ENCODE measurements around the gene TMEM117. TPM values are rescaled to one million over a fixed set of nuclear protein-coding genes. Genes with fewer than 3 reads are reported as not detected.

Gene TMEM117
- total and polyA plus RNA-seq, 2 donors (not counting 1 experiment from before 2014, with no cell fraction given) = 2.0 to 10.4 TPM

- WGBS (ENCODE audit: insufficient coverage) = no CpG with 5 or more reads among the region's 2 CpGs
- Mint-ChIP-seq H3K9me3 (ENCODE audit: insufficient read depth) (no peaks in the 10 kb centered on the region), H3K27ac (no peak overlapping the region), H3K4me1 (peaks cover 8% of the 10 kb centered on the region), H3K27me3 (no peaks in the 10 kb centered on the region), H3K4me3 (no peak overlapping the region)
- ChIA-PET POLR2A (no interaction called here), CTCF (no interaction called here)
- no peak for ATAC-seq (ENCODE audit: low read depth)
- Histone ChIP-seq H3K27me3 (replicated peaks in 1 of 4; ENCODE audit: control extremely low read depth in 1 of 4, control insufficient read depth in 3 of 4, insufficient read depth in 4 of 4, low read length in 3 of 4) (no peaks in the 10 kb centered on the region), H3K9me3 (ENCODE audit: control extremely low read depth in 1 of 3, control insufficient read depth in 2 of 3, insufficient read depth in 1 of 3, low read length in 2 of 3) (no peaks in the 10 kb centered on the region), H3K4me2 (replicated peaks; ENCODE audit: low read depth, low read length, poor library complexity, severe bottlenecking) (no peak overlapping the region), H3K4me1 (ENCODE audit: control insufficient read depth in 2 of 2, insufficient read depth in 2 of 2, low read length in 2 of 2) (no peaks in the 10 kb centered on the region), H2AFZ (ENCODE audit: insufficient read depth, low read depth, low read length, poor library complexity, severe bottlenecking) (no peak overlapping the region), H3K79me2 (ENCODE audit: control insufficient read depth, insufficient read depth, low read length) (no peaks in the 10 kb centered on the region), H3K36me3 (replicated peaks in 1 of 2; ENCODE audit: control extremely low read depth in 1 of 2, control insufficient read depth in 1 of 2, extremely low read depth in 1 of 2, insufficient read depth in 2 of 2, low read length in 1 of 2) (no peaks in the 10 kb centered on the region), H3K9ac (ENCODE audit: low read length) (no peak overlapping the region), H3K27ac (ENCODE audit: low read length in 2 of 2) (no peak overlapping the region), H3K4me3 (ENCODE audit: control extremely low read depth in 1 of 5, extremely low read depth in 1 of 5, insufficient read depth in 1 of 5, low read depth in 2 of 5, low read length in 4 of 5) (no peak overlapping the region), H4K20me1 (ENCODE audit: control insufficient read depth, insufficient read depth, low read length, poor library complexity, severe bottlenecking) (no peaks in the 10 kb centered on the region)
- no peak for DNase-seq
- intact Hi-C loops (cut with micrococcal nuclease) = no loop called here
- no peak for TF ChIP-seq EZH2 (IDR thresholded peaks at IDR 0.05; ENCODE audit: borderline replicate concordance, insufficient read depth, low read depth, low read length, poor library complexity, severe bottlenecking)
- TF ChIP-seq, protein P1, sequence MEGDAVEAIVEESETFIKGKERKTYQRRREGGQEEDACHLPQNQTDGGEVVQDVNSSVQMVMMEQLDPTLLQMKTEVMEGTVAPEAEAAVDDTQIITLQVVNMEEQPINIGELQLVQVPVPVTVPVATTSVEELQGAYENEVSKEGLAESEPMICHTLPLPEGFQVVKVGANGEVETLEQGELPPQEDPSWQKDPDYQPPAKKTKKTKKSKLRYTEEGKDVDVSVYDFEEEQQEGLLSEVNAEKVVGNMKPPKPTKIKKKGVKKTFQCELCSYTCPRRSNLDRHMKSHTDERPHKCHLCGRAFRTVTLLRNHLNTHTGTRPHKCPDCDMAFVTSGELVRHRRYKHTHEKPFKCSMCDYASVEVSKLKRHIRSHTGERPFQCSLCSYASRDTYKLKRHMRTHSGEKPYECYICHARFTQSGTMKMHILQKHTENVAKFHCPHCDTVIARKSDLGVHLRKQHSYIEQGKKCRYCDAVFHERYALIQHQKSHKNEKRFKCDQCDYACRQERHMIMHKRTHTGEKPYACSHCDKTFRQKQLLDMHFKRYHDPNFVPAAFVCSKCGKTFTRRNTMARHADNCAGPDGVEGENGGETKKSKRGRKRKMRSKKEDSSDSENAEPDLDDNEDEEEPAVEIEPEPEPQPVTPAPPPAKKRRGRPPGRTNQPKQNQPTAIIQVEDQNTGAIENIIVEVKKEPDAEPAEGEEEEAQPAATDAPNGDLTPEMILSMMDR (IDR thresholded peaks at IDR 0.05) = no peak
Measured at GRCh38 chr12:43872396-43872795, 36.5 kb downstream of the TMEM117 start.

DNA sequence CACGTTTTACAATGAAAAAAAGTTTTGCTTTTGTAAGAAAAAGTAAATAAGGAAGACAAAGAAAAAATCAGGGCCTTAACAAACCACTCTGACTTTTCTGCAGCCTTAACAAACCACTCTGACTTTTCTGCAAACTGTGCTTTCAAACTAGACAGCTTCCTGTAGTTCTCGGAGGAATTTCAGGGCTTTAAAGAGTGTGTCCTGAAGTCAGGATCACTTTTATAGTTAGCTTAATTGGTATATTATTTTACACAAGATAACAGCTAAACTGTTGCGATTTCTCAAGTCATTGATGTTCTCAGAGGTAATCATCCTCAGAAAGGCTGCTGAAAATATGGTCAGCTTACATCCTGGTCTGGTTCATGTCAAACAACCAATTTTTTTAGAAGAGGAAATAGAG, 42.2 kb downstream of the TMEM117 start:
- ChIA-PET POLR2A (no interaction called here), CTCF (interaction anchor here (1.4 kb wide), 1 partner anchor 101 kb away, joined by 9 read pairs; no protein-coding TSS in a partner anchor)
- no peak overlapping the region for H2AFZ ChIP-seq (ENCODE audit: insufficient read depth, low read depth, low read length, poor library complexity, severe bottlenecking)
- H3K4me3 Mint-ChIP-seq = no peak overlapping the region
- no peaks in the 10 kb centered on the region for H3K9me3 Mint-ChIP-seq (ENCODE audit: insufficient read depth)
- H3K79me2 ChIP-seq (ENCODE audit: control insufficient read depth, insufficient read depth, low read length) = no peaks in the 10 kb centered on the region
- H3K27ac Mint-ChIP-seq = no peak overlapping the region
- H3K4me2 ChIP-seq (replicated peaks; ENCODE audit: low read depth, low read length, poor library complexity, severe bottlenecking) = no peak overlapping the region
- H4K20me1 ChIP-seq (ENCODE audit: control insufficient read depth, insufficient read depth, low read length, poor library complexity, severe bottlenecking) = no peaks in the 10 kb centered on the region
- no peak overlapping the region for H3K9ac ChIP-seq (ENCODE audit: low read length)
- H3K27me3 ChIP-seq (replicated peaks in 1 of 4; ENCODE audit: control extremely low read depth in 1 of 4, control insufficient read depth in 3 of 4, insufficient read depth in 4 of 4, low read length in 3 of 4) = no peaks in the 10 kb centered on the region
- no peaks in the 10 kb centered on the region for H3K27me3 Mint-ChIP-seq
- WGBS (ENCODE audit: insufficient coverage) = no CpG with 5 or more reads among the region's 3 CpGs
- no peak overlapping the region for H3K27ac ChIP-seq (ENCODE audit: low read length in 2 of 2)
- TF ChIP-seq, protein P1 (IDR thresholded peaks at IDR 0.05) = no peak
- TF ChIP-seq EZH2 (IDR thresholded peaks at IDR 0.05; ENCODE audit: borderline replicate concordance, insufficient read depth, low read depth, low read length, poor library complexity, severe bottlenecking) = no peak
- DNase-seq (no peak), ATAC-seq (ENCODE audit: low read depth) (no peak)
- H3K4me1 Mint-ChIP-seq = no peaks in the 10 kb centered on the region
- H3K4me1 ChIP-seq (ENCODE audit: control insufficient read depth in 2 of 2, insufficient read depth in 2 of 2, low read length in 2 of 2) = no peaks in the 10 kb centered on the region
- intact Hi-C loops (cut with micrococcal nuclease) = no loop called here
- H3K36me3 ChIP-seq (replicated peaks in 1 of 2; ENCODE audit: control extremely low read depth in 1 of 2, control insufficient read depth in 1 of 2, extremely low read depth in 1 of 2, insufficient read depth in 2 of 2, low read length in 1 of 2) = no peaks in the 10 kb centered on the region
- no peaks in the 10 kb centered on the region for H3K9me3 ChIP-seq (ENCODE audit: control extremely low read depth in 1 of 3, control insufficient read depth in 2 of 3, insufficient read depth in 1 of 3, low read length in 2 of 3)
- H3K4me3 ChIP-seq (ENCODE audit: control extremely low read depth in 1 of 5, extremely low read depth in 1 of 5, insufficient read depth in 1 of 5, low read depth in 2 of 5, low read length in 4 of 5) = no peak overlapping the region

Measured in B cell (primary cell).